ENCODE measurements around the gene ARID1B. TPM values are rescaled to one million over a fixed set of nuclear protein-coding genes. Genes with fewer than 3 reads are reported as not detected.
A peak's percentile ranks its signal among the peaks of the same experiment; 100 is the strongest.

ARID1B gene
- total and polyA plus RNA-seq, 9 of the 15 experiments (the other 6 are each of a cell fraction or from before 2014, with no cell fraction given): 12.5 to 50.5 (median 25.8) TPM

GRCh38 chr6:156756630-156757610 is 20.3 kb upstream of the ARID1B start (continued):
- TF ChIP-seq ZBTB1 (CRISPR knock-in tag; IDR thresholded peaks at IDR 0.05; ENCODE audit: borderline replicate concordance, low read depth): no peak
- TF ChIP-seq AFF1 (IDR thresholded peaks at IDR 0.05; ENCODE audit: low read depth in 1 of 2, partially characterized antibody in 2 of 2): no peak
- TF ChIP-seq ATF3 (IDR thresholded peaks at IDR 0.05): 0 out of 2 replicates have a peak, but pooled peaks have one; percentile 8
- no peak for TF ChIP-seq ATF3 (CRISPR knock-in tag; conservative IDR thresholded peaks at IDR 0.05)
- no peak for TF ChIP-seq ZNF217 (CRISPR knock-in tag; IDR thresholded peaks at IDR 0.05)
- peak; percentile 72; the same call in 1 of the 2 replicates for TF ChIP-seq MTA1 (IDR thresholded peaks at IDR 0.05; ENCODE audit: borderline replicate concordance)
- TF ChIP-seq IFI16 (CRISPR knock-in tag; IDR thresholded peaks at IDR 0.05): no peak
- peak; percentile 37; the same call in 1 of the 2 replicates for TF ChIP-seq DPF2 (IDR thresholded peaks at IDR 0.05)
- no peak for TF ChIP-seq ZNF324 (CRISPR knock-in tag; IDR thresholded peaks at IDR 0.05)
- TF ChIP-seq KLF13 (tag; IDR thresholded peaks at IDR 0.05; ENCODE audit: borderline replicate concordance, low read depth): no peak
- no peak for TF ChIP-seq FUS (optimal IDR thresholded peaks at IDR 0.05; ENCODE audit: low read depth, low read length)
- no peak for TF ChIP-seq FOXK2 (conservative IDR thresholded peaks at IDR 0.05 in 1 of 2, IDR thresholded peaks at IDR 0.05 in 1 of 2; ENCODE audit: low read depth in 2 of 2)
- no peak for TF ChIP-seq TAF1 (IDR thresholded peaks at IDR 0.05; ENCODE audit: control insufficient read depth, extremely low read depth, insufficient read depth, low read length, severe bottlenecking)
- TF ChIP-seq MLLT1 (IDR thresholded peaks at IDR 0.05): 0 out of 4 replicates have a peak, but pooled peaks of 1 of the 2 experiments have one; percentile 21
- no peak for TF ChIP-seq E2F6 (IDR thresholded peaks at IDR 0.05; ENCODE audit: borderline replicate concordance in 1 of 2, extremely low read depth in 1 of 2, insufficient read depth in 1 of 2, insufficient read length in 1 of 2, low read depth in 1 of 2, low read length in 1 of 2, poor library complexity in 1 of 2, severe bottlenecking in 1 of 2)
- TF ChIP-seq CREB3L1 (IDR thresholded peaks at IDR 0.05; ENCODE audit: borderline replicate concordance, low read depth): no peak
